HCT116 (cell line): ENCODE data around the gene UGP2. TPM values are rescaled to one million over a fixed set of nuclear protein-coding genes. Genes with fewer than 3 reads are reported as not detected.
"Not testable (repeated sequence)": the region's sequence is repeated elsewhere in the genome, so short reads cannot be mapped to it uniquely, and the experiment has no call there.

ENCODE experiments used
- ATAC-seq: fragments of 200-7000 bp; cut with Tn5 transposase; 2 replicates; pipeline ENCODE4 v1.9.1; 2020; ENCODE audit warnings: mild to moderate bottlenecking, moderate library complexity
- BruUV-seq: library from RNA; stranded (reverse); fragments of 400-500 nt; replicated peaks from 2 replicates; lab custom pipeline; 2021; lab: Mats Ljungman, UMichigan
- CTCF ChIA-PET: fragments of 300-600 bp; sonication (Branson Sonifier 250); formaldehyde crosslinking; loops from one replicate; lab custom pipeline; 2021; ENCODE audit warnings: antibody characterized with exemption; lab: Charles Lee
- POLR2A ChIA-PET: fragments of 300-600, 350-600 bp; sonication (Branson Sonifier 250); formaldehyde crosslinking; loops from one replicate; lab custom pipeline; 2021; ENCODE audit warnings: antibody characterized with exemption; lab: Charles Lee
- RAD21 ChIA-PET, 2 experiments: fragments of 300-600 bp; sonication (Branson Sonifier 250); formaldehyde crosslinking; loops; one replicate each; lab custom pipeline; 2023; ENCODE audit warnings: low total read pairs in 2 of 2; ENCODE audit not compliant: uncharacterized antibody in 2 of 2, unreplicated experiment in 2 of 2, low non-redundant PET in 1 of 2; lab: Charles Lee
- DNase-seq: peaks from one replicate; pipeline ENCODE4 v3.0.0-alpha.2; 2010; ENCODE audit warnings: low read depth, low spot score
- H2AFZ ChIP-seq: fragments of 200-600 bp; shearing (Covaris generic), sonication (generic); 2 replicates; pipeline ENCODE4 v1.6.1; 2017; ENCODE audit warnings: low read depth, mixed run types, mixed read lengths, antibody characterized with exemption, low read length; ENCODE audit not compliant: poor library complexity, severe bottlenecking
- H3K27ac ChIP-seq: 2 replicates; pipeline ENCODE4 v1.5.1; 2012; ENCODE audit warnings: low read depth, low read length
- H3K27me3 ChIP-seq: fragments of 200-600 bp; sonication (generic); 2 replicates; pipeline ENCODE4 v1.6.1; 2016; ENCODE audit warnings: mixed run types, low read length, mixed read lengths; ENCODE audit not compliant: insufficient read depth
- H3K36me3 ChIP-seq, 2 experiments: fragments of 200-500 bp in 1 of 2; fragments of 200-600 bp in 1 of 2; sonication (Bioruptor generic) in 1 of 2; sonication (generic) in 1 of 2; 2 replicates each; pipeline versions ENCODE4 v1.5.1 to v1.6.1; 2014 to 2016; ENCODE audit warnings: low read length in 2 of 2, inconsistent platforms in 1 of 2, mixed read lengths in 1 of 2, mixed run types in 1 of 2; ENCODE audit not compliant: insufficient read depth in 2 of 2, control insufficient read depth in 1 of 2
- H3K4me1 ChIP-seq, 2 experiments: fragments of 200-600 bp in 1 of 2; sonication (generic) in 1 of 2; 2 replicates each; pipeline versions ENCODE4 v1.5.1 to v1.6.1; 2012 to 2017; ENCODE audit warnings: low read length in 2 of 2, inconsistent platforms in 1 of 2, mild to moderate bottlenecking in 1 of 2, mixed read lengths in 1 of 2, mixed run types in 1 of 2, moderate library complexity in 1 of 2; ENCODE audit not compliant: insufficient read depth in 2 of 2, control insufficient read depth in 1 of 2
- H3K4me2 ChIP-seq: fragments of 200-600 bp; sonication (generic); 2 replicates; pipeline ENCODE4 v1.6.1; 2017; ENCODE audit warnings: mixed run types, low read length, mixed read lengths
- H3K4me3 ChIP-seq, 2 experiments: fragments of 200-600 bp in 1 of 2; sonication (generic) in 1 of 2; replicated peaks in 1 of 2; 2 replicates each; pipeline ENCODE4 v1.5.1; 2011 to 2016; ENCODE audit warnings: low read length in 2 of 2, control low read depth in 1 of 2, low read depth in 1 of 2, mild to moderate bottlenecking in 1 of 2, mixed read lengths in 1 of 2, mixed run types in 1 of 2
- H3K79me2 ChIP-seq: fragments of 200-600 bp; sonication (generic); 2 replicates; pipeline ENCODE4 v1.6.1; 2017; ENCODE audit warnings: mild to moderate bottlenecking, mixed run types, low read length, moderate library complexity, mixed read lengths; ENCODE audit not compliant: insufficient read depth
- H3K9ac ChIP-seq: fragments of 200-600 bp; sonication (generic); 2 replicates; pipeline ENCODE4 v1.6.1; 2016; ENCODE audit warnings: low read length, mixed read lengths
- H3K9me2 ChIP-seq: fragments of 200-600 bp; sonication (generic), shearing (Covaris generic); 2 replicates; pipeline ENCODE4 v1.6.1; 2017; ENCODE audit warnings: mixed run types, mild to moderate bottlenecking, moderate library complexity; ENCODE audit not compliant: insufficient read depth
- H3K9me3 ChIP-seq, 2 experiments: fragments of 200-500 bp in 1 of 2; fragments of 200-600 bp in 1 of 2; sonication (Bioruptor generic) in 1 of 2; sonication (generic) in 1 of 2; 2 replicates each; pipeline ENCODE4 v1.6.1; 2014 to 2017; ENCODE audit warnings: low read length in 2 of 2, mixed read lengths in 2 of 2, inconsistent platforms in 1 of 2, low read depth in 1 of 2, mild to moderate bottlenecking in 1 of 2, mixed run types in 1 of 2, moderate library complexity in 1 of 2; ENCODE audit not compliant: control insufficient read depth in 1 of 2, insufficient read depth in 1 of 2
- H4K20me1 ChIP-seq: fragments of 200-600 bp; sonication (generic), shearing (Covaris generic); 2 replicates; pipeline ENCODE4 v1.6.1; 2017; ENCODE audit warnings: mixed run types, mild to moderate bottlenecking, moderate library complexity; ENCODE audit not compliant: insufficient read depth
- EGR1 ChIP-seq: IDR thresholded peaks from 2 replicates; pipeline ENCODE4 v1.6.1; 2012; ENCODE audit warnings: low read depth
- ELF1 ChIP-seq: IDR thresholded peaks from 2 replicates; pipeline ENCODE4 v1.6.1; 2012; ENCODE audit warnings: low read depth, borderline replicate concordance
- SP1 ChIP-seq: IDR thresholded peaks from 2 replicates; pipeline ENCODE4 v1.6.1; 2012; ENCODE audit warnings: low read depth
- SRF ChIP-seq: IDR thresholded peaks from 2 replicates; pipeline ENCODE4 v1.6.1; 2012; ENCODE audit warnings: low read depth
- YY1 ChIP-seq: IDR thresholded peaks from 2 replicates; pipeline ENCODE4 v1.6.1; 2011; ENCODE audit warnings: low read length, low read depth, moderate library complexity, mild to moderate bottlenecking; ENCODE audit not compliant: insufficient replicate concordance; ENCODE audit errors: extremely low read depth
- ZFX ChIP-seq: fragments of 450-650 bp; IDR thresholded peaks from 2 replicates; pipeline ENCODE4 v1.6.1; 2017
- ZNF274 ChIP-seq: fragments of 200-500 bp; sonication (Bioruptor generic); IDR thresholded peaks from 2 replicates; pipeline ENCODE4 v1.6.1; 2014; ENCODE audit warnings: mild to moderate bottlenecking, low read depth, low read length, inconsistent platforms
- intact Hi-C: fragments of 100-400 bp; cut with micrococcal nuclease; formaldehyde crosslinking; loops from 2 replicates; pipeline ENCODE4 v1.10.0; 2022
- total RNA-seq: library from RNA; stranded (reverse); gene quantifications from one replicate; pipeline ENCODE4 v1.2.1, GENCODE V29; 2021; ENCODE audit not compliant: unreplicated experiment
- TF ChIP-seq, protein P1 (sequence below), 3 experiments: fragments of 200-600 bp in 1 of 3; sonication (generic) in 1 of 3; IDR thresholded peaks in 2 of 3; conservative IDR thresholded peaks in 1 of 3; 2 replicates each; pipeline ENCODE4 v1.5.1; 2012 to 2017; ENCODE audit warnings: low read depth in 2 of 3, low read length in 2 of 3, antibody characterized with exemption in 1 of 3, borderline replicate concordance in 1 of 3, control low read depth in 1 of 3, mild to moderate bottlenecking in 1 of 3, mixed read lengths in 1 of 3, mixed run types in 1 of 3, moderate library complexity in 1 of 3; ENCODE audit not compliant: insufficient read depth in 1 of 3

UGP2 gene
- total RNA-seq, 1 experiment from 2014 or later, result 57.1 TPM

DNA sequence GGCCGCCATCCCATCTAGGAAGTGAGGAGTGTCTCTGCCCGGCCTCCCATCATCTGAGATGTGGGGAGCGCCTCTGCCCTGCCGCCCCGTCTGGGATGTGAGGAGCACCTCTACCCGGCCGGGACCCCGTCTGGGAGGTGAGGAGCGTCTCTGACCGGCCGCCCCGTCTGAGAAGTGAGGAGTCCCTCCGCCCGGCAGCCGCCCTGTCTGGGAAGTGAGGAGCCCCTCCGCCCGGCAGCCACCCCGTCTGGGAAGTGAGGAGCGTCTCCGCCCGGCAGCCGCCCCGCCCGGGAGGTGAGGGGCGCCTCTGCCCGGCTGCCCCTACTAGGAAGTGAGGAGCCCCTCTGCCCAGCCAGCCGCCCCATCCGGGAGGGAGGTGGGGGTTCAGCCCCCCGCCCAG is 32.8 kb upstream of the UGP2 start:
- BruUV-seq, H3K4me3 ChIP-seq, H4K20me1 ChIP-seq, H3K9me3 ChIP-seq, CTCF ChIA-PET, H3K79me2 ChIP-seq, H3K9me2 ChIP-seq, H3K27ac ChIP-seq, H2AFZ ChIP-seq, H3K4me2 ChIP-seq, DNase-seq, ATAC-seq, intact Hi-C loops, H3K4me1 ChIP-seq, H3K9ac ChIP-seq, POLR2A ChIA-PET, RAD21 ChIA-PET, H3K27me3 ChIP-seq, H3K36me3 ChIP-seq: not testable (repeated sequence)

DNA sequence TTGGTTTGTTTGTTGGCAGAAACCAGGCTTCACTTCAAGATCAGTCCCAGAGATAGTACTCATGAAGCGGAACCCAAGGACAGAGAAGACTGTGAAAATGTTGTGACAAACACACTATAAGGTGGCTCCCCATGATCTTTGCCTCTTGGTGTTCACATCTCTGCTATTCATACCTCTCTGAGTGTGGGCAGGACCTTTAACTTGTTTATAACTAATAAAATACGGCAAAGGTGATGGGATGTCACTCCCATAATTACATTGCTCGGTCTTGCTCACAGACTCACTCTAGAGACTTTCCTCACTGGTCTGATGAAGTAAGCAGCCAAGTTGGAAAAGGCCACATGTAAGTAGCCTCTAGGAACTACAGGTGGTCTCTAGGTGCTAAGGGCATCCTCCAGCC is 30.6 kb upstream of the UGP2 start:
- ChIA-PET CTCF (no interaction called here), RAD21 (no interaction called here), POLR2A (no interaction called here)
- Histone ChIP-seq H3K79me2 (no peaks in the 10 kb centered on the region), H3K27me3 (no peaks in the 10 kb centered on the region), H3K9me2 (no peaks in the 10 kb centered on the region), H3K4me2 (no peak overlapping the region), H4K20me1 (no peaks in the 10 kb centered on the region), H3K9me3 (no peaks in the 10 kb centered on the region), H2AFZ (no peak overlapping the region), H3K27ac (no peak overlapping the region), H3K4me3 (no peak overlapping the region), H3K4me1 (no peaks in the 10 kb centered on the region; a peak in 1 of 4 replicates), H3K36me3 (no peaks in the 10 kb centered on the region), H3K9ac (no peak overlapping the region)
- no TSS peak for BruUV-seq
- TF ChIP-seq ZNF274 (no peak), ELF1 (no peak), ZFX (no peak), SRF (no peak), EGR1 (no peak), SP1 (no peak), YY1 (no peak)
- TF ChIP-seq, protein P1, sequence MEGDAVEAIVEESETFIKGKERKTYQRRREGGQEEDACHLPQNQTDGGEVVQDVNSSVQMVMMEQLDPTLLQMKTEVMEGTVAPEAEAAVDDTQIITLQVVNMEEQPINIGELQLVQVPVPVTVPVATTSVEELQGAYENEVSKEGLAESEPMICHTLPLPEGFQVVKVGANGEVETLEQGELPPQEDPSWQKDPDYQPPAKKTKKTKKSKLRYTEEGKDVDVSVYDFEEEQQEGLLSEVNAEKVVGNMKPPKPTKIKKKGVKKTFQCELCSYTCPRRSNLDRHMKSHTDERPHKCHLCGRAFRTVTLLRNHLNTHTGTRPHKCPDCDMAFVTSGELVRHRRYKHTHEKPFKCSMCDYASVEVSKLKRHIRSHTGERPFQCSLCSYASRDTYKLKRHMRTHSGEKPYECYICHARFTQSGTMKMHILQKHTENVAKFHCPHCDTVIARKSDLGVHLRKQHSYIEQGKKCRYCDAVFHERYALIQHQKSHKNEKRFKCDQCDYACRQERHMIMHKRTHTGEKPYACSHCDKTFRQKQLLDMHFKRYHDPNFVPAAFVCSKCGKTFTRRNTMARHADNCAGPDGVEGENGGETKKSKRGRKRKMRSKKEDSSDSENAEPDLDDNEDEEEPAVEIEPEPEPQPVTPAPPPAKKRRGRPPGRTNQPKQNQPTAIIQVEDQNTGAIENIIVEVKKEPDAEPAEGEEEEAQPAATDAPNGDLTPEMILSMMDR (IDR thresholded peaks at IDR 0.05 in 2 of 3, conservative IDR thresholded peaks at IDR 0.05 in 1 of 3; ENCODE audit: borderline replicate concordance in 1 of 3, insufficient read depth in 1 of 3, low read depth in 2 of 3, low read length in 2 of 3), result no peak
- ATAC-seq (no peak), DNase-seq (no peak)
- intact Hi-C loops, result no loop called here

DNA sequence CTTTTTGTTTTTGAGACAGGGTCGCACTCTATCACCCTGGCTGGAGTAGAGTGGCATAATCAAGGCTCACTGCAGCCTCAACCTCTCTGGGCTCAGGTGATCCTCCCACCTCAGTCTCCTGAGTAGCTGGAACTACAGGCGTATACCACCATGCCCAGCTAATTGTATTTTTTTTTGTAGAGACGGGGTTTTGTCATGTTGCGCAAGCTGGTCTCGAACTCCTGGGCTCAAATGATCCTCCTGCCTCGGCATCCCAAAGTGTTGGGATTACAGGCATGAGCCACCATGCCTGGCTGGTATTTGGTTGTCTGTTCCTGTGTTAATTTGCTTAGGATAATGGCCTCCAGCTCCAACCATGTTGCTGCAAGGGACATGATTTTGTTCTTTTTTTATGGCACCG is 29.8 kb upstream of the UGP2 start:
- intact Hi-C loops, H3K9ac ChIP-seq, H4K20me1 ChIP-seq, POLR2A ChIA-PET, DNase-seq, H3K4me3 ChIP-seq, H3K27me3 ChIP-seq, H3K79me2 ChIP-seq, H3K9me2 ChIP-seq, H3K4me2 ChIP-seq, BruUV-seq, H3K27ac ChIP-seq, CTCF ChIA-PET, H3K4me1 ChIP-seq, H3K36me3 ChIP-seq, H2AFZ ChIP-seq, H3K9me3 ChIP-seq, RAD21 ChIA-PET, ATAC-seq: not testable (repeated sequence)
